ENCODE results near the gene UBAP2.

Gene UBAP2, protein sequence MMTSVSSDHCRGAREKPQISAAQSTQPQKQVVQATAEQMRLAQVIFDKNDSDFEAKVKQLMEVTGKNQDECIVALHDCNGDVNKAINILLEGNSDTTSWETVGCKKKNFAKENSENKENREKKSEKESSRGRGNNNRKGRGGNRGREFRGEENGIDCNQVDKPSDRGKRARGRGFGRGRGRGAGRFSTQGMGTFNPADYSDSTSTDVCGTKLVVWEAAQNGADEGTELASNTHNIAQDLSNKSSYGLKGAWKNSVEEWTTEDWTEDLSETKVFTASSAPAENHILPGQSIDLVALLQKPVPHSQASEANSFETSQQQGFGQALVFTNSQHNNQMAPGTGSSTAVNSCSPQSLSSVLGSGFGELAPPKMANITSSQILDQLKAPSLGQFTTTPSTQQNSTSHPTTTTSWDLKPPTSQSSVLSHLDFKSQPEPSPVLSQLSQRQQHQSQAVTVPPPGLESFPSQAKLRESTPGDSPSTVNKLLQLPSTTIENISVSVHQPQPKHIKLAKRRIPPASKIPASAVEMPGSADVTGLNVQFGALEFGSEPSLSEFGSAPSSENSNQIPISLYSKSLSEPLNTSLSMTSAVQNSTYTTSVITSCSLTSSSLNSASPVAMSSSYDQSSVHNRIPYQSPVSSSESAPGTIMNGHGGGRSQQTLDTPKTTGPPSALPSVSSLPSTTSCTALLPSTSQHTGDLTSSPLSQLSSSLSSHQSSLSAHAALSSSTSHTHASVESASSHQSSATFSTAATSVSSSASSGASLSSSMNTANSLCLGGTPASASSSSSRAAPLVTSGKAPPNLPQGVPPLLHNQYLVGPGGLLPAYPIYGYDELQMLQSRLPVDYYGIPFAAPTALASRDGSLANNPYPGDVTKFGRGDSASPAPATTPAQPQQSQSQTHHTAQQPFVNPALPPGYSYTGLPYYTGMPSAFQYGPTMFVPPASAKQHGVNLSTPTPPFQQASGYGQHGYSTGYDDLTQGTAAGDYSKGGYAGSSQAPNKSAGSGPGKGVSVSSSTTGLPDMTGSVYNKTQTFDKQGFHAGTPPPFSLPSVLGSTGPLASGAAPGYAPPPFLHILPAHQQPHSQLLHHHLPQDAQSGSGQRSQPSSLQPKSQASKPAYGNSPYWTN

DNA sequence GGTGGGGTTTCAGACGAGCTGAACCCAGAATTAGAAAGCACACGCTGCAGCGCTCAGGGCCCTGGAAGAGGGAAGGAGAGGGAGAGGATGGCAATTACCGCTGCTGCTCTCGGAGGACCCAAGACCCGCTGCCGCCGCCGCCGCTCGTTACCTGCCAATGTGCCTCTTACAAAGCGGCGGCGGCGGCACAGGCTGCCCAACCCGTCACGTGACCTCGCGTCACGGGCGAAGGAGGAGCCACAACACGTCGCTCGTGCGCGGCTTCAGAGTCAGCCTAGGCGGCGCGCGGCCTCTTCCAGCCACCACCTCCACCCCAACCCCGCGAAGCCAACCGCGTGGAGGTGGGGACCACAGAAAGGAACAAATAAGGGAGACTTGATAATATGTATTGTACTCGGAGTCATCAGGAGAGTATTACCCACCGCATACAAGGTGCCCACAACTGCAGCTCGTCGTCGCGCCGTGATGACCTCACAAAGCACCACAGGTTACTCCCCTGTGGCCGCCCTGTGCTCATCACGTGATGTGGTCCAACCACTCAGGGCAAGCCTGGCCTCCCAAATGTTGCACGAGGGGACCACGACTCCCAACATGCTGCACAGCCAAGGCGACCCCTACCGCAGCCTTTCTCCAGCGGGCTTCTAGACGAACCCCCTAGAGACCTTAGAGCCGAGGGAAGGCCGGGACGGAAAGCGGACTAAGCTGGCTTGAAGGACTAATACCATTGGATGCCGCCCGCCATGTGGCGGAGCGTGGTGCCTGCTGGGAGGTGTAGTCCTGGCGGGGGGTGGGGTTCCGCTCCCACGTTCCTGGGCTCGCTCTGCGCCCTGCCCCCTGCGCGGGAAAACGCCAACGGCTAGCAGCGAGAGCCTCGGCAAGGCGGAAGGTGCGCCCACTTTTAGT, at the start of gene UBAP2:
UBAP2 (minus strand) TSS at position 161 of the 903 bp plus-strand sequence. CDS start 31,739 bp downstream, outside the sequence.
- DNase-seq: peak; percentile 95

DNA sequence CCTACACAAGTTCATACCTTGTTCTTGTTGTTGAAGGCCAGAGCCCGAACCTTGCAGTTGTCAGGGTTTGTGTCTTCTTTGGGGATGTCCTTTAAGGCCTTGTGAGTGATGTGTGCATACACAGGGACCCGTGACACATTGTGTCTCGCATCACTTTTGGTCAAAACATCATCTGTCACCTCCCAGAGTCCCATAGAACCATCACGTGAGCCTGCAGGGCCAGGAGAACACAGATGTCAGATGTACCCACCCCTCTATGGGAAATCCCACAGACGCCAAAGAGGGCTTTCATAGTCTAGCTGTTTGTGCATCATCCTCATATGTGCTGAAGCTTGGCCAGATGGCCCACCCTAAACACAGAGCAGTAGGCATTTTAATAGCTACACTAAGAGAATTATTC, 49.6 kb upstream of the UBAP2 start:
- no peak for DNase-seq

DNA sequence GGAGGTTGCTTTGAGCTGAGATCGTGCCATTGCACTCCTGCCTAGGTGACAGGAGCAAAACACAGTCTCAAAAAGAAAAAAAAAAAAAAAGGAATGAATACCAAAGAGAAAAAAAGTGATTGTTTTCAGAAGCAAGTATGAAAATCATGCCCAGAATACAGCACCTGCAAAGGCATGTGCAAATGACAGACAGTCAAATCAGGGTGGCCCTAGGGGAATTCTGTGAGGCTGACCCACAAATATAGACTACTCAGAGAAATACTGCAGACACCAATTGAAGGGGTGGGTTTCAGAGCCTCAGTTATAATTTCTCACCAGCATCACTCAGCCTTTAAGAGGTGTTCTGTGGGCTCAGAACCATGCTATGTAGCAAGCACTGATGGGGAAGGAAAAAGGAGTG, 49.2 kb upstream of the UBAP2 start:
- no peak for DNase-seq

DNA sequence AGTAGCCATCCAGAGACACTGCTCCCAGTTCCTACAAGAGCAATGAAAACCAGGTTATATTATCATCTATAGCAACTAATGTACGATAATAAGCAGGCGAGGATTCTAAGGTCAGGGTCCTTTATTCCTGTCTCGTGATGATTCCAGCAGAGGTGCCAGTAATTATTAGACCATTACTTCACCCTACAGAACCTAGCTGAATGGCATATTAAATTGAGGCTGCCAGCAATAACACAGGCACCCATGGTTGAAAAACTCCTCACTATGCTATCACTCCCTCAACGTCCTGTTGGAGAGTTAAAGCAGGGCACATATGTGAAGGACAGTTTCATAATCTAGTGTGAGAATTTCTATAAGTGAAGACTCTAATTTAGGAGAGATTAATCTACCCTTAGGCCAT, 48.1 kb upstream of the UBAP2 start:
- DNase-seq: no peak

DNA sequence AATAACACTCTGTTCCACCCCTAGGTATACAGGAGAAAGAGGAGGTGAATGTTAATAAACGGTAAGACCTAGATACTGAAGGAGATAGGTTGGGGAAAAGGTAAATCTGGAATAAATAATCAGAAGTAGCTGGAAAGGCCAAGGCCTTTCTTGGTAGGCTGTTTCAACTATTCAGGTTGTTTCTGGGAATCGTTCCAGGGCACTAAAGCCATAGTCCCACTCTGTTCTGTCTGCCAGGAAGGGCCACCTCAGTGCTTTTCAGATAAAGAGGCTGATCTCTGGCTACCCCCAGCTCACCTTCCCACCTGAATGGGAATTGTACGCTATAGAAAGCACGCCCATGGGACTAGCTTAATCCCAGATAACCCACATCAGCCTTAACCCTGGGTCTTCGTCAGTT, 44.9 kb upstream of the UBAP2 start:
- no peak for DNase-seq

DNA sequence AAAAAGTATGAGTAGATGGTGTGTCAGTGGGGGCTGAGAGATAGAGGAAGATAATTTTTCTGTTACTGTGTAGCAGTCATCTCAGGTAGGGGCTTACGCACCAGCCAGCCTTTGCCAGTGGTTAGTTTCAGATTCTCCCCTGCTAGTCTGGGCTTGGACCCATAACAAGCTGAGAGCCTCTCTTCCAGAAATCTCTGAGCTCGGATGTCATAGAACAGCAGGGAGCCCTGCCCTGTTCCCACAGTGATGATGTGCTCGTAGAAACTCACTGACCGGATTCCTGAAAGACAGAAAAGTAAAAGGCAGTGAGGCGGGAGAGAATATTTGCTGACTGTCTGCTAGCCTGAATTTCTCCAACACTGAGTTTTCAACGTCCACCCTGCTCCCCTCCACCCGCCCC, 40.6 kb upstream of the UBAP2 start:
- DNase-seq: no peak

DNA sequence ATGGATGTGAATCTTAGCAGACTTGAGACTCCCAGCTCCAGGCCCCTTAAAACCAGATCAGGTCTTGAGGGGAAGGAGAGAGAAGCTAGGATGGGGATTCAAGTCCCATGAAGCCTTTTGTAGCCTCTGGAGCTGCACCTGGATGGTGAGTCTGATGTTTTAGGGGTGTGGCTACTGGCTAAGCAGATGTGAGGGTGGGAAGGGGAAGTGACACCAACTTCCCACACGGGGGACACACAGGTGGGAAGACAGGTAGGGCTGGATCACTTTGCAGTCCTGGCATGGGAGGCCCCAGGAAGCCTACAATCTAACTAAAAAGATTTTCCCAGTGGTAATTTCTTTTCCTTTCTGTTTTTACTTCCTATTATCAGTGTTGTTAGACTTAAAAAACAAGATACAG, 38.7 kb upstream of the UBAP2 start:
- no peak for DNase-seq

DNA sequence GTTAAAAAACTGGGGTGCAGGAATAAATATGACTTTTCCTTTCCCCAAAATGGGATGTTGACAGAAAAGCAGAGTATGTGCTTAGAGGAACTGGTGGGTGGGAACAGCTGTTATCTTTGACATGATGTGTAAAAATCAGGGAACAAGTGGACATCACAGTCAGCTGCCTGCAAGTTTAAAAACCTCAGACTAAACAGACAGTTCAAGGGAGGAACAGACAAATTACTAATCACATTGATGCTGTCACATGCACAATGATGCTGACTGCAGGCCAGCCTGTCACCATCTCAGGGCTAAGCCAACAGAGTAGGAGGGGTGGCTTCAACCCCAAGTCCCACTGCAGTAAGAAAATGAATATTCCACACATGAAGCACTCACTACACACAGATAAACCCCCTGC, 38.2 kb upstream of the UBAP2 start:
- no peak for DNase-seq

DNA sequence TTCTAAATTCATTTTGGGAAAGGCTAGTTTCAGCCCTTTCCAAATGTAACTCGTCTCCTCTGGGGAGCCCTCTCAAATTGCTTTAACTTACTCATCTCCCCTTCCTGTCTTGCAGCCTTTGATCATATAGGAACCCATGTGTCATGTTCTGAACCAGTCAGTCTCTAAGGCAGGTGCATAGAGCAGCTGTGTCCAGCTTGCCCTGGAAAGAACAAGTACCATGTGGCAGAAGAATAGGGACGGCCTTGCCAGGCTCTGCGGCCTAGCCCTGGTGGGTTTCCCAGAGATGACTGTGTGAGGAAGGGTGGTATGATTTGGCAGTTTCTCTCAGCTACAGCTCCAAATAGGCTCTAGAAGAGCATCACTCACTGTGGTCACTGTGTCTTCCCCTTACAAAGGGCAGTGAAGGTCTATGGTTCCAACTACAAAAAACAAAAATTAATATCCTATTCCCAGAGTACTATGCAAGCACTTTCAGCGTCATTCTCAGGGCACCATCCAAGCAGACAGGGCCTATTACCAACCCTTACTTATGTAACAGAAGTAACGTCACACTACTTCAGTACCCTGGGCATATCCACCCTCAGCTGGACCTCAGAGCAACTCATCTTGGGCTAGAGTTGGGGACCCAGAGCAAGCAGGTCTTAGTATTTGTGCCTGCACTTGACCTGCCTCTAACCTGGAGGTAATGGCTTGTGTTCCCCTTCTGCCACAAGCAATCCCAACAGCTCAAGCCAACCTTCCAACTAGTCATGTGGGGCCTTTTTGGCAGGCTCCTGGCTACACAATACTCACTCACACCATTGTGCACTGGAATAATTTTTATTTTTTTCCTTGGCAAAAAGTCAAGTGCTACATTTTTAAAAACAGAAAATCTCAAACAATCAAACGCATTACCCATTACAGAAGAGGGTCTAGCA, 37.2 kb upstream of the UBAP2 start:
- DNase-seq: no peak

DNA sequence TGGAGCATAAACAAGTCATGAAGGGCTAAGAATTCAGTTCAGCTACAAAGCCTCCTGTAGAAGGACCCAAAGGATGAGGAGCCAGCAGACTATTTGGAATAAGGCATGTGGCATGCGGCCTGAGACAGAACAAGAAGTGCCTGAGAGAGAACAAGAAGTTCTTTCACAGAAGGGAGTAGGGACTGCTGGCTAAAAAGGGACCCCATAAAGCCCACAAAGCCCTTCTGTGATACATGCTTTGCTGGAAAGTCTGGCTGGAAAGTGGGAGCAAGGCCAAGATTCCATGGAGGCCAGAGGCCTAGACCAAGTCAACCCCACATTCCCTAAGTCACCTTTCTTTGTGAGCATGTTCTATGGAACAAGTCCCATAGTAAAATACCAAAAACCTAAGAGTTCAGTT, 35.9 kb upstream of the UBAP2 start:
- DNase-seq: no peak

DNA sequence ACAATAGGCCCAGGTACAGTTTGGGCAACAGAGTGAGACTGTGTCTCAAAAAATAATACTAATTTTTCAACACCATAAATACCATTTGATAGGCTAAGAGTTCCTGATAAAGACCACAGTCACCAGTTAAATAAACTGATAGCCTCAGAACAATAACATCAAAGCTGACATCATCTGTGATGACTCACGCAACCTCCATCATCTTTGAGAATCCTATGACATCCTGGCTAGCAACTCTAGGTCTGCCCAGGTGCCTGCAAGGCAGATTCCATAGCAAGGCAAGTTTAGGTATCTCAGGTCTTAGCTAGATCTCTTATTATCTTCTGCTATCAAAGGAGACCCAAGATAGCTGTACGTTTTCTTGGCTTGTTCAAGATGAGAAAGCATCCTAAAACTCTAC, 30.5 kb upstream of the UBAP2 start:
- DNase-seq: no peak

DNA sequence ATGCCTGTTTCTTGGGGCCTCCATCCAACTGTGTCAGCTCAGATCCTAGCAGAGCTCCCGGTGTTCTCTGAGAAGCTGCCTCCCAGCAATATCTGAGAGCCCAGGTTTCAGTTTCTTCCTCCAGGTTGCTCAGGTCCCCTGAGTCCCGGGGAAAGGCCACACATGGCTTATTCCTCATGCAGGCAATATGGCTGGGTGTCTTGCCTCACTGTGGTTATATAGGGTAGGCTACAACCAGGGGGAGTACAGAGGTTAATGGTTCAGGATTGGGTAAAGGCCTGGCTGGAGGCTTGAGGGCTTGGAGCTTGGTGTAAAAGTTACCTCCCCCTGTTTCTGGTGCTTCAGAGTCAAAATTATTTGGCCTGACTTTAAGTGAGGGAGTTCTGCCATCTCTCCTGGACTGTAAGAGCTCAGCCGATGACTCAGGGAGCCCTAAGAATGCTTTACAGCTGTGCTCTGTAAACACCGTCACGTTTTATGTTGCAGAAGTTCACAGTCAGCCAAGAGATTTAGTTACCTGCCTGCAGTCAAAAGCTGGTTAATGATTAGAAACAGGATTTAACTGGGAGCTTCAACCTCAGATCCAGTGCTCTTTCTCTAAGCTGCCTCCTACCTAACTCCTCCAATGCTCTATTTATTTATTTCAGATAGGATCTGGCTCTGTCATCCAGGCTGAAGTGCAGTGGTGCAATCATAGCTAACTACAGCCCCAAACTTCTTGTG, 24.3 kb upstream of the UBAP2 start:
- DNase-seq: no peak

DNA sequence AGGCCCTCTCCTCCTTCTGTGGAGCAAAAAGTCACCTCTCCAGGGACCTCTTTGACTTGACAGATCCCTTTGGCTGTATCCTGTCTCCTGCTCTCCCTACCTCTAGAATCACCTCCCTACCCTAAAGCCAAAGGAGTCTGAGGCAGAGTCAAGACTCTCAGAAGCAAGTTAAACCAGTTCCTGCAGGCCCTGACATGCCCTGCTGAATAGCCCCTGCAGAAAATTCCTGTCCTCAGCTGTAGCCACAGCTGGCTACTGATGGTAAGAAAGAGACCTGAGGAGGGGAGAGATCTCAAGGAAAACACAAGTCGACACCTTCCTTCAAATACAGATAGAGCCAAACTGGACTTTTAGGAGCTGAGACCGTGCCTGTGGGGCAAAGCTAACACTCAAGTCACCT, 23.7 kb upstream of the UBAP2 start:
- DNase-seq: no peak

DNA sequence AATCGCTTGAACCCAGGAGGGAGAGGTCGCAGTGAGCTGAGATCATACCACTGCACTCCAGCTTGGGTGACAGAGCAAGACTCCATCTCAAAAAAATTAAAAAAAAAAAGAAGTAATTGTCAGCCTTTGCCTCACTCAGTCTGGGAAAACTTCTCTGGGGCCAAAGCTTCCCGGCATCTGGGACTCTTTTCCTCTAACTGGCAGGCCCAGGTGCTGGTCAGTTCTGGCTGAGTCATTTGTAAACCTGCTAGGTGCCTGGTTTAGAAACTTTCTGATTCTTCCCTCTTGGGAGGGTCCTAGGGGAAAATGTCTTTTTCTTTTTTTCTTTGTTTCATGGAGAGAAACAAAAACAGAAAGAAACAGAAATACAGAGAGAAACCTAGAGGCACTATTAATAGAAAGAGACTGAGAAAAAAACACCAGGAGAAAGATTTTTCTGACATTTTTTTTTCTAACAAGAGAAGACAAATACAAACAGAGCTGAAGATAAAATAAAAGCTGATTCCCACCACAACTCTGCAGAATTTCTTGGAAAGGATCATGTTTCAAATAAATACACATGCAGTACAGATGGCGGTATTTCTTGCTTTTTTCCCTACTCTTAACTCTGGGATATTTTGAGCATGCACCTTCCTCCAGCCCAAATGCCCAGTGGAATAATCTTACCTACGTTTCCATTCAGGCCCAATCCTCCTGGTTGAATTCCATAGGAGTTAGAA, 22.1 kb upstream of the UBAP2 start:
- no peak for DNase-seq

DNA sequence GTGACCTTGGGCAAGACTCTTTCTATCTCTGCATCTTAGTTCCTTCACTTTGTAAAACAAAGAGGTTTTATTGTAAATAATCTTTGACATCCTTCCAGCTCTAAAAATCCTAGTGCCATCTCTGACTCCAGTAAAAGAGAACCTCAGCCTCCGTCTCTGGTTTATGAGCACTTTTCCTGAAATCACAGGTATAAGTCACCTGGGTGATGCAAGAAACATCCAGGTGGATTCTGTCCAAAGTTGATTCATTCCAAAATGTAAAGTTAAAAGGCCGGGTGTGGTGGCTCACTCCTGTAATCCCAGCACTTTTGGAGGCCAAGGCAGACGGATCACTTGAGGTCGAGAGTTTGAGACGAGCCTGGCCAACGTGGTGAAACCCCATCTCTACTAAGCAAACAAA, 21.1 kb upstream of the UBAP2 start:
- DNase-seq: no peak

DNA sequence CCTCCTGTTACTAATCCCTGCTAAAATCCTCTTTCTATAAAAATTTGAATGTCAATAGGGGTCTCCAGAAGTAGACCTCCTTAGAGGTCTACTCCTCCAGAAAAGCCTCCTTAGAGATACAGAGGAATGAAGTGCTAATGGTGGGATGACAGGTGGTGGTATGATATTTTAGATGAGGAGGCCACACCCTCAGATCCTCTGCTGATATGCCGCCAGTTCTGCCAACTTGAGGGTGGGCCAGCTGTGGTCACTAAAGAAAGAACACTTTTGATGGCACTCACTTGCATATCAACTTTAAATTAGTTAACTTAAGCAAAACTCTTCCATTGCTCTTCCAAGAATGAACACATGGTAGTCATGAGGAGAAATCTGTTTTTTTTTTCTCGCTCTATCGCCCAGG, 16.9 kb upstream of the UBAP2 start:
- no peak for DNase-seq

DNA sequence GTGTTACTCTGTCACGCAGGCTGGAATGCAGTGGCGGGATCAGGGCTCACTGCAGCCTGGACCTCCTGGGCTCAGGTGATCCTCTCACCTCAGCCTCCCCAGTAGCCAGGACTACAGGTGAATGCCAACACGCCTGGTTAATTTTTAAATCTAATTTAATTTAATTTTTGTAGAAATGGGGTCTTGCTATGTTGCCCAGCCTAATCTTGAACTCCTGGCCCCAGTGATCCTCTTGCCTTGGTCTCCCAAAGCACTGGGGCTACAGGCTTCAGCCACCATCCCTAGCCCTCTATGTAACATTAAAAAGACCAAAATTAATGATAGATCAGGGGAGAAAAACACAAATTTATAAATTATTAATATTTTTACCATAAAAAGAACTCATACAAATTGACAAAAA, 11.3 kb upstream of the UBAP2 start:
- DNase-seq: no peak

DNA sequence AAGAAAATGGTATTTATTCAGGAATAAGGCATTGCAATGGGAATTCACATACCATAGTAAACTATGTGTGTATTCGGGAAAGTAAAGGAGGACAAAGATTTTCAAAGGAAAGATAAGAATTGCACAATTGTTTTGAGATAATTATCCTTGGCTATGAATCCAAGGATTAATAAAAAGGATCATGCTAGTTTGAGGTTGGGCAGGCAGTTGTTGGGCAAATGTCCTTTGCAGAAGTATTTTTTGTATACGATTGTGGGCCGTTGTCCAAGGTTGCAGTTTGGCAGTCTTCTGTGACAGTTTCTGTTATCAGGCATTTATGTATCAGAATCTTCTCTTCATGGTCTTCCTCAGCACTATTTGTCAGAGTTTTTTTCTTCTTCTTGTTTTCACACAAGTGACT, 10.6 kb upstream of the UBAP2 start:
- DNase-seq: no peak

DNA sequence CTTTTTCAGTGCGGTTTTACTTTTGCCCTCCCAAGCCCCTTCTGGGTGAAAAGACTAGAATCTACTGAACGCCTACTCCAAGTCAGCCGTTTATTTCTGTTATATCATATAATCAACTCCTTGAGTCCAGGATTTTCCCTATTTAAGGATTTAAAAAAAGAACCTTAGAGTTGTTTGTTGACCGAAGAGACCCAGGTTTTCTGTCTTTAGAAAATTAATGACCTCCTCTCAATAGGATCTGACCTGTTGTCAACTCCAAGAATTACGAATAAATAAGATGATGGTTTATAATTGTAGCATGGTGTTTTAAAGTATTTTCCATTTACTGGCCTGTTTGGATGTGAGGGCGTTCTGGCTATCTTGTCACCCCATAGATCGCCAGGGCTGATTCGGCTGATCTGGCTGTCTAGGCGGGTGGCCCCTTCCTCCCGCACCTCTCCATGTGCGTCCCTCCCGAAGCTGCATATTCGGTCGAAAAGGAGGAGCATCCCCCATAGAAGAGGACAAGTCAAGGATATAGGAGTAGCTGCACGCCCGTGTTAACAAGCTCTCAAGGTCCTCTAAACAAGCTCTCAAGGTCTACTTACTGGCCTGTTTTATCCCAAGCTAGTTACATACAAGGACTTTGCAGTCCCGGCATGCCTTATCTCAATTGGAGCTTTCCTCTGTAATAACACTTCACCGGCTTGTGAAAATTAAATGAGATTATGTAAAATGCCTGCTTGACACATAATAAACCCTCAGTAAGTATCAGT, 1.1 kb upstream of the UBAP2 start:
- no peak for DNase-seq

Data from CD4-positive, alpha-beta T cell treated with Interleukin-1 beta for 1 hour (primary cell).